OCI-LY7 (cell line): ENCODE data around the gene IQSEC1. TPM values are rescaled to one million over a fixed set of nuclear protein-coding genes. Genes with fewer than 3 reads are reported as not detected.

ENCODE experiments used
- BruUV-seq: library from RNA; stranded (reverse); fragments of 400-500 nt; replicated peaks from 2 replicates; lab custom pipeline; 2021; lab: Mats Ljungman, UMichigan
- CTCF ChIA-PET: fragments of 300-600 bp; sonication (Branson Sonifier 250); formaldehyde crosslinking; loops from one replicate; lab custom pipeline; 2022; ENCODE audit warnings: antibody characterized with exemption; ENCODE audit not compliant: unreplicated experiment; lab: Charles Lee
- POLR2A ChIA-PET: fragments of 300-600 bp; sonication (Branson Sonifier 250); formaldehyde crosslinking; loops from one replicate; lab custom pipeline; 2022; ENCODE audit warnings: antibody characterized with exemption; lab: Charles Lee
- DNase-seq: peaks from one replicate; pipeline ENCODE4 v3.0.0-alpha.2; 2015; ENCODE audit warnings: low spot score
- H2AFZ ChIP-seq: fragments of 200-600 bp; sonication (generic), shearing (Covaris generic); 2 replicates; pipeline ENCODE4 v1.6.1; 2014; ENCODE audit warnings: mild to moderate bottlenecking, antibody characterized with exemption, low read length, moderate library complexity
- H3K27ac ChIP-seq: fragments of 200-600 bp; sonication (generic); 2 replicates; pipeline ENCODE4 v1.5.1; 2014; ENCODE audit warnings: mixed run types, low read depth, mild to moderate bottlenecking, moderate library complexity, low read length, inconsistent platforms; ENCODE audit not compliant: poor library complexity, severe bottlenecking
- H3K36me3 ChIP-seq: fragments of 200-600 bp; sonication (generic); 2 replicates; pipeline ENCODE4 v1.6.1; 2014; ENCODE audit warnings: mild to moderate bottlenecking, antibody characterized with exemption, low read length, moderate library complexity, mixed read lengths; ENCODE audit not compliant: insufficient read depth
- H3K4me1 ChIP-seq: fragments of 200-600 bp; sonication (generic); 2 replicates; pipeline ENCODE4 v1.5.1; 2014; ENCODE audit warnings: mild to moderate bottlenecking, low read length; ENCODE audit not compliant: insufficient read depth, poor library complexity, severe bottlenecking
- H3K4me2 ChIP-seq: fragments of 200-600 bp; sonication (generic); 2 replicates; pipeline ENCODE4 v1.6.1; 2014; ENCODE audit warnings: mild to moderate bottlenecking, low read length
- H3K4me3 ChIP-seq: fragments of 200-600 bp; sonication (generic); 2 replicates; pipeline ENCODE4 v1.5.1; 2014; ENCODE audit warnings: mild to moderate bottlenecking, low read depth, low read length; ENCODE audit not compliant: poor library complexity, severe bottlenecking
- H3K79me2 ChIP-seq: fragments of 200-600 bp; sonication (generic); 2 replicates; pipeline ENCODE4 v1.6.1; 2016; ENCODE audit warnings: low read depth, mild to moderate bottlenecking, low read length, moderate library complexity, mixed read lengths; ENCODE audit not compliant: insufficient read depth
- H3K9me2 ChIP-seq: fragments of 200-600 bp; sonication (generic); 2 replicates; pipeline ENCODE4 v1.6.1; 2016; ENCODE audit warnings: mild to moderate bottlenecking, low read length, mixed read lengths; ENCODE audit not compliant: insufficient read depth
- H3K9me3 ChIP-seq: fragments of 200-600 bp; sonication (generic); 2 replicates; pipeline ENCODE4 v1.6.1; 2014; ENCODE audit warnings: mild to moderate bottlenecking, mixed run types, low read length, mixed read lengths
- H4K20me1 ChIP-seq: fragments of 200-600 bp; sonication (generic); 2 replicates; pipeline ENCODE4 v1.6.1; 2014; ENCODE audit warnings: mild to moderate bottlenecking, antibody characterized with exemption, low read length, moderate library complexity, mixed read lengths; ENCODE audit not compliant: insufficient read depth
- CTCF ChIP-seq: fragments of 200-600 bp; sonication (generic); conservative IDR thresholded peaks from 2 replicates; pipeline ENCODE4 v1.5.1; 2014; ENCODE audit warnings: mild to moderate bottlenecking, antibody characterized with exemption, low read length, moderate library complexity, mixed read lengths
- EZH2phosphoT487 ChIP-seq: fragments of 200-600 bp; sonication (generic); IDR thresholded peaks from 2 replicates; pipeline ENCODE4 v1.6.1; 2018; ENCODE audit warnings: low read depth, borderline replicate concordance, mild to moderate bottlenecking, mixed run types, antibody characterized with exemption, low read length, moderate library complexity, mixed read lengths
- intact Hi-C: fragments of 100-400 bp; cut with micrococcal nuclease; formaldehyde crosslinking; loops from one replicate; pipeline ENCODE4 v1.10.0; 2022; ENCODE audit not compliant: unreplicated experiment
- total RNA-seq, 2 experiments: library from RNA; depleted of rRNA in 1 of 2; stranded (reverse); fragments of >200 nt in 1 of 2; shearing (Covaris generic) in 1 of 2; gene quantifications; 2 replicates each; pipeline ENCODE4 v1.2.3, GENCODE V29; 2014 to 2022

Gene IQSEC1
- total RNA-seq, 2 experiments from 2014 or later, result 25.2 to 70.1 TPM

DNA sequence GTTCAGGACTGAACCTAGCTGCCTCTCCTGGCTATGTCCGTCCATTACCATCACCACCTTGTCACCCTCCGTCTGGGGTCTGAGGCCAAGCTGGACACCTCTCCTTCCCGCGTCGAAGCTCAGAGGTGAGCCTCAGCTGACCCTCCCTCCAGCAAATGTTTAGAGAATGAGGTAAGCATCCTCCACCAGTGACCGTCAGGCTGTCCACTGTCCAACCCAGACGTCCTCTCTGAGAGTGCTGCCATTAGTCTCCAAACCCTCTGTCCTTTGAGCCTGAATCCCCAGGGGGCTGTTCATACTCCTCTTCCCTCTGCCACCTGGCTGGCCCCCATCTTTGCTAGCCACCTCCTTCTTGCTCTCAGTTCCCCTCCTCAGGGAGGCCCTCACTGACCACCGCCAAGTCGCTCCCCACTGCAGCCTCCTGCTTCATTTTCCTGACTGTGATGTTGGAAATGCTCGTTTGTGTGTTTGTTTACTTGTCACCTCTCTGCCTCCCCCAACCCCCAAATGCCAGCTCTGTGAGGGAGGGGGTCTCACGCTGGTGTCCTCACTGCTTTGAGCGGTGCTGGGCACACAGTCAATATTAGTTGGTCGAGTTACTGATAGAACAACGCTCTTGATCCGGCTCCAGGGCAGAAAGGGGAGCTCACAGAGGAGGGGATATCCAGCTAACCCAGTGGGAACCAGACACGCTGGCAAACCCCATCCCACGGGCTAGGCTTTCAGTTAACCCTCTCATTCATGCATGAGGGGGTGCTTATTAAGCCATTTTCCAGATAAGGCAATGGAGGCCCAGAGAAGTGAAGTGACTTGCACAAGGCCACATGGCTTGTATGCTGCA is 64.9 kb downstream of the IQSEC1 start:
- H3K4me3 ChIP-seq, result peak overlapping the region; percentile 58
- DNase-seq, result no peak

DNA sequence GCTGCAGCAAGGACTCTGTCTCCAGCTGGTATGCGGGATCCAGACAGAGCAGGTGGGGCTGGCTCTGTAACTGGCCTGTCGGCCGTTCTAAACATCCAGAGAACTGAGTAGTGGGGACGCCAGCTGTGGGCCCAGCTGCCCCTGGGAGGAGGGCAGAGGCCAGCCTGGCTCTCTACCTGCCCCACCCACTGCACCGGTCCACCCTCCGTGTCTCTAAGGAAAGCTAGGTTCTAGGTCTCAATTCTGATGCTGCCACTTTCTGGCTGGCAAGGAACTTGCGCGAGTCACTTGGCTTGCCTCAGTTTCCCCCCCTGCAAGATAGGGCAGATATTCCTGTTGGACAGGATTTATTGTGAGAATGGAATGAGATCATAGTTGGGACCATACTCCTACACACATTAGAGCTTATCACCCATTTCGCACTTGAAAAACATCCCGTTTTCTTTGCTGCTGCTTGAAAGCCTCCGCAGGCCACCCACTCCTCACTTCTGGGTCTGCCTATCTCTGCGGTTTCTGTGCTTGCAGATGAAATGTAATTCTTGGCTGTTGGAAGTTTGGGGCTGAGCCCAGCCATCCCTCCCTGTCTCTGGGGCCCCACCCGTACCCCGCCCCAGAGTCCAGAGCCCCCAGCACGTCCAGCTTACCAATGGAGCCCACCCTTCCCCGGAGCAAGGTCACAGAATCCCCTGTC is 65.8 kb downstream of the IQSEC1 start:
- ChIA-PET POLR2A (interaction anchor here (1.5 kb wide), 1 partner anchor 63 kb away, joined by 6 read pairs; no protein-coding TSS in a partner anchor), CTCF (no interaction called here)
- BruUV-seq, result no TSS peak
- H3K4me2 ChIP-seq, result peak overlapping the region; percentile 93; the same call in 1 of the 2 replicates
- no peak overlapping the region for H2AFZ ChIP-seq
- TF ChIP-seq CTCF (no peak), EZH2phosphoT487 (no peak)
- no peaks in the 10 kb centered on the region for H3K9me3 ChIP-seq
- peaks cover 16% of the 10 kb centered on the region; the same call in 1 of the 2 replicates for H3K36me3 ChIP-seq
- intact Hi-C loops, result no loop called here
- peak overlapping the region; percentile 73 for H3K27ac ChIP-seq
- H3K9me2 ChIP-seq, result no peaks in the 10 kb centered on the region
- DNase-seq, result no peak
- H3K4me1 ChIP-seq, result peaks cover 100% of the 10 kb centered on the region
- peaks cover 91% of the 10 kb centered on the region for H3K79me2 ChIP-seq
- no peaks in the 10 kb centered on the region for H4K20me1 ChIP-seq
- no peak overlapping the region for H3K4me3 ChIP-seq

More for the DNA sequence above, 64.9 kb downstream of the IQSEC1 start:
- peaks cover 16% of the 10 kb centered on the region; the same call in 1 of the 2 replicates for H3K36me3 ChIP-seq
- no TSS peak for BruUV-seq
- intact Hi-C loops, result no loop called here
- no peak overlapping the region for H2AFZ ChIP-seq
- ChIA-PET CTCF (interaction anchor here (1.1 kb wide), 1 partner anchor 9 kb away, joined by 3 read pairs; no protein-coding TSS in a partner anchor), POLR2A (interaction anchor here (1.5 to 2.8 kb wide), 3 partner anchors 8 to 62 kb away, joined by 6 to 10 read pairs (median 8); no protein-coding TSS in a partner anchor)
- no peak for TF ChIP-seq CTCF
- peaks cover 100% of the 10 kb centered on the region for H3K4me1 ChIP-seq
- H3K4me2 ChIP-seq, result peak overlapping the region; percentile 93
- peak overlapping the region; percentile 97 for H3K27ac ChIP-seq
- peaks cover 90% of the 10 kb centered on the region for H3K79me2 ChIP-seq
- H4K20me1 ChIP-seq, result no peaks in the 10 kb centered on the region
- no peaks in the 10 kb centered on the region for H3K9me2 ChIP-seq
- H3K9me3 ChIP-seq, result no peaks in the 10 kb centered on the region
